Body of pancreas (tissue), 4 donors: ENCODE data around the gene PAK6.

Experiments
- POLR2A ChIP-seq, 3 donors: fragments of 450-650 bp; IDR thresholded peaks; one replicate each; pipeline ENCODE4 v1.6.1; 2016; ENCODE audit warnings: antibody characterized with exemption in 3 of 3, mild to moderate bottlenecking in 2 of 3
- TF ChIP-seq, protein P1 (sequence below), 7 experiments: fragments of 450-650 bp in 4 of 7; fragments of 200-600 bp in 3 of 7; sonication (generic) in 3 of 7; IDR thresholded peaks; one replicate each; pipeline ENCODE4 v1.5.1; 2016 to 2019; ENCODE audit warnings: antibody characterized with exemption in 7 of 7

- TF ChIP-seq, protein P1, sequence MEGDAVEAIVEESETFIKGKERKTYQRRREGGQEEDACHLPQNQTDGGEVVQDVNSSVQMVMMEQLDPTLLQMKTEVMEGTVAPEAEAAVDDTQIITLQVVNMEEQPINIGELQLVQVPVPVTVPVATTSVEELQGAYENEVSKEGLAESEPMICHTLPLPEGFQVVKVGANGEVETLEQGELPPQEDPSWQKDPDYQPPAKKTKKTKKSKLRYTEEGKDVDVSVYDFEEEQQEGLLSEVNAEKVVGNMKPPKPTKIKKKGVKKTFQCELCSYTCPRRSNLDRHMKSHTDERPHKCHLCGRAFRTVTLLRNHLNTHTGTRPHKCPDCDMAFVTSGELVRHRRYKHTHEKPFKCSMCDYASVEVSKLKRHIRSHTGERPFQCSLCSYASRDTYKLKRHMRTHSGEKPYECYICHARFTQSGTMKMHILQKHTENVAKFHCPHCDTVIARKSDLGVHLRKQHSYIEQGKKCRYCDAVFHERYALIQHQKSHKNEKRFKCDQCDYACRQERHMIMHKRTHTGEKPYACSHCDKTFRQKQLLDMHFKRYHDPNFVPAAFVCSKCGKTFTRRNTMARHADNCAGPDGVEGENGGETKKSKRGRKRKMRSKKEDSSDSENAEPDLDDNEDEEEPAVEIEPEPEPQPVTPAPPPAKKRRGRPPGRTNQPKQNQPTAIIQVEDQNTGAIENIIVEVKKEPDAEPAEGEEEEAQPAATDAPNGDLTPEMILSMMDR (IDR thresholded peaks at IDR 0.05): no peak
- TF ChIP-seq POLR2A (IDR thresholded peaks at IDR 0.05): no peak
These were observed 37.1 kb downstream of the PAK6 start for GRCh38 chr15:40275954-40276353.
